Measurements from ENCODE around the gene NINJ1.

Gene NINJ1

DNA sequence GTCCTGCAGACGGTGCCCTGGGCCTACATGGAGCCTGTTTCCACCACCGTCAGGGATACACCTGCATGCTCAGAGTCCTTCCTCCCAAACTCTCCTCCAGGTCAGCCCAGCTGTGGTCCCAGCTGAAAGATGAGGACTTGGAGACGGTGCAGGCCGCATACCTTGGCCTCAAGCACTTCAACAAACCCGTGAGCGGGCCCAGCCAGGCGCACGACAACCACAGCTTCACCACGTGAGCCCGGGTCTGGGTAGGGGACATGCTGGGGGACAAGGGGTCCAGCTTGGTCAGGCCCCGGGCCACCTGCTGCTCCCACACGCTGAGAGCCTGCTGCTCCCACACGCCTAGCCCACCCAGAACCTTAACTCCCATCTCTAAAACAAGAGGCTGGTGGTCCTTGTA lies 54.7 kb downstream of the NINJ1 start:
- TF ChIP-seq, protein P1, sequence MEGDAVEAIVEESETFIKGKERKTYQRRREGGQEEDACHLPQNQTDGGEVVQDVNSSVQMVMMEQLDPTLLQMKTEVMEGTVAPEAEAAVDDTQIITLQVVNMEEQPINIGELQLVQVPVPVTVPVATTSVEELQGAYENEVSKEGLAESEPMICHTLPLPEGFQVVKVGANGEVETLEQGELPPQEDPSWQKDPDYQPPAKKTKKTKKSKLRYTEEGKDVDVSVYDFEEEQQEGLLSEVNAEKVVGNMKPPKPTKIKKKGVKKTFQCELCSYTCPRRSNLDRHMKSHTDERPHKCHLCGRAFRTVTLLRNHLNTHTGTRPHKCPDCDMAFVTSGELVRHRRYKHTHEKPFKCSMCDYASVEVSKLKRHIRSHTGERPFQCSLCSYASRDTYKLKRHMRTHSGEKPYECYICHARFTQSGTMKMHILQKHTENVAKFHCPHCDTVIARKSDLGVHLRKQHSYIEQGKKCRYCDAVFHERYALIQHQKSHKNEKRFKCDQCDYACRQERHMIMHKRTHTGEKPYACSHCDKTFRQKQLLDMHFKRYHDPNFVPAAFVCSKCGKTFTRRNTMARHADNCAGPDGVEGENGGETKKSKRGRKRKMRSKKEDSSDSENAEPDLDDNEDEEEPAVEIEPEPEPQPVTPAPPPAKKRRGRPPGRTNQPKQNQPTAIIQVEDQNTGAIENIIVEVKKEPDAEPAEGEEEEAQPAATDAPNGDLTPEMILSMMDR (IDR thresholded peaks at IDR 0.05; ENCODE audit: insufficient read depth, low read depth, low read length, missing control alignments) = no peak
- H3K4me3 ChIP-seq (ENCODE audit: low read length) = no peak overlapping the region
- DNase-seq (ENCODE audit: low read depth) = no peak

DNA sequence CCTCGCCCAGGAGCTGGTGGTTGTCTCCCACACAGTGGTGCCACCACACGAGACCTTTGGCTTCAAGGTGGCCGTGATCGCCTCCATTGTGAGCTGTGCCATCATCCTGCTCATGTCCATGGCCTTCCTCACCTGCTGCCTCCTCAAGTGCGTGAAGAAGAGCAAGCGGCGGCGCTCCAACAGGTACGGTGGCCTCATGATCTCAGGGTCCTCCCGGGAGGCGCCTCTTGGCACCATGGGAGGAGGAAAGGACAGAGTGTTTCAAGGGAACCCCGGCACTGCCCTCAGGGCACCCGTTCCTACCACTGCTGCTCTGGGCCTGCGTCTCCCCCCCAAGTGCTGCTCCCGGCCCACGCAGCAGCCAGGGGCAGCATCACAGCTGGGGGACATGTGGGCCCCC lies 56.2 kb downstream of the NINJ1 start:
- no peak for DNase-seq (ENCODE audit: low read depth)
- TF ChIP-seq, protein P1 (IDR thresholded peaks at IDR 0.05; ENCODE audit: insufficient read depth, low read depth, low read length, missing control alignments) = no peak

DNA sequence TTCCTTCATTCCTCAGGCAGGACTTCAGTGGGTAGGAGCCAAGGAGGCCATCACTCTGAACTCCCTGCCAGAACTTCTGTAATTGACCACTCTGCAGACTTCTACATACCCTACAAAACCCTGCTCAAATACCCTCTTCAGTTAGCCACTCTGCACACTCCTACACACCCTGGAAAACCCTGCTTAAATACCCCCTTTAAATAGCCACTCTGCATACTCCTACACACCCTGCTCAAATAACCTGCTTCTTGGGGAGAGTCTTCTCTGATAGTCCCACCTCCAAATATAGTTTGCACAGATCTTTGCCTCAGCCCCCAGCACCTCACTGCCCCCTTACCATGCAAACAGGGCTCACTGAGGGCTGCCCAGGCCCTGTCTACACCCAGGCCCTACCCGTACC lies 56.7 kb downstream of the NINJ1 start:
- DNase-seq (ENCODE audit: low read depth) = no peak
- TF ChIP-seq, protein P1 (IDR thresholded peaks at IDR 0.05; ENCODE audit: insufficient read depth, low read depth, low read length, missing control alignments) = no peak
- no peak overlapping the region for H3K4me3 ChIP-seq (ENCODE audit: low read length)

More for the DNA sequence above, 56.2 kb downstream of the NINJ1 start:
- H3K4me3 ChIP-seq (ENCODE audit: low read length) = no peak overlapping the region

DNA sequence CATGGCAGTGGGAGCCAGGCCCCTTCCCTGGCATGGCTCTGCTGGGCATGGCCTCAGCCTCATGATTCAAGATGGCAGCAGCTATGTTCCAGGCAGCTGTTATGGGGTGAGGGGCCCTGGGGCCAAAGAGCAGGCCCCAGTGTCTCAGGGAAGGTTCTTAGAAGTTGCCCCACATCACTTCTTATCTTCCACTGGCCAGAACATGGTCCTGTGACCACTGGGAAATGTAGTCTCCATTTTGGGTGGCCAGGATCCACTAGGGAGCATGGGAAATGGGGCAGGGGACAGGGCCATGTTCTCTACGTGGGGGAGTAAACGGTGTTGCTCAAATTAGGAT lies 57.3 kb downstream of the NINJ1 start:
- DNase-seq (ENCODE audit: low read depth) = no peak
- TF ChIP-seq, protein P1 (IDR thresholded peaks at IDR 0.05; ENCODE audit: insufficient read depth, low read depth, low read length, missing control alignments) = no peak
- H3K4me3 ChIP-seq (ENCODE audit: low read length) = no peak overlapping the region

DNA sequence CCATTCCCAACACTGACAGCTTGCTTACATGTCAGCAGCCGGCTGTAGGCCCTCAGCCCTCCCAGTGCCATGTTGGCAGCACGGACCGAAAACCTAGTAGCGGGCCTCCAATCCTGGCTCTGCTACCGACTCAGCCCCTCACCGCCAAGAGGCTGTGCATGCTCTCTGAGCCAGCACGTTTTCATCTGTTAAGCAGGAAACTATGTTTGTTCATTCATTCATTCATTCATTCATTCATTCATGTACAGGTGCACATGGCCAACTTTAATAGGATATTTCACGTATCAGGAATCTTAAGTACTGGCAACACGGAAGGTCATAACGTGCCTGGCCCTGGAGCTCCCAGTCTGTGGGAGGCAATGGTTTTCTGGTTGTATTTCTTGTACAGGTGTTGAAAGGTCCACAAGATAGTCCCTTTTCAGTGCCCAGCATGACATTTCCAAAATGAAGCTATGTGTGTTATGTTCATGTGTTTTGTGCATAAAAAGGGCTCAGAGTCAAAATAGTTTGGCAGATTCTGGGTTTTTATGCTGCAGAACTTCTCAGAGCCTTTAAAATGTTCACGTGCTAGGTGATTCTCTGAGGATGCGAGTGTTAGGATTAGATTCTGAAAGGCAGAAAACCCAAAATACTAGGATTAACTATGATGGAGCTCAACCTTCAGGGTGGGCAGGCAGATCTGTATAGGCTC lies 57.8 kb downstream of the NINJ1 start:
- no peak overlapping the region for H3K4me3 ChIP-seq (ENCODE audit: low read length)
- DNase-seq (ENCODE audit: low read depth) = no peak
- TF ChIP-seq, protein P1 (IDR thresholded peaks at IDR 0.05; ENCODE audit: insufficient read depth, low read depth, low read length, missing control alignments) = no peak

DNA sequence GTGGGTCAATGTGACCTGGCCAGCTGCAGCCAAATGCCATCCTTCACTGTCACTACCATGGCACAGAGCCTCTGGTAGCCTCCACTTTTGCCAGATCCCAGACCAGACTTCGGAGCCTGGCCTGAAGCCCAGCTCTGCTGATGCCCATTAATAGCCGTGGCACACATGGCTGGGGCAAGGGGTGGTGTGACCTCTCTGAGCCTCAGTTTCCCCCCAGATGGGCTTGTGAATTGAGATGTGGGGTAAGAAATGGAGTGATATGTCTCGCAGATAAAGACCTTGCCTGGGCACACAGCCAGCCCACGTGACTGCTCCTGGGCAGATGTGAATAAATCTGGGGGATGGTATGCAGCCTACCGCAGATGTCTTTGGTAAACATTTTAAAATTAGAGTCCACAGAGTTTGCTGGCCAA lies 61.7 kb downstream of the NINJ1 start:
- DNase-seq (ENCODE audit: low read depth) = no peak
- no peak overlapping the region for H3K4me3 ChIP-seq (ENCODE audit: low read length)
- TF ChIP-seq, protein P1 (IDR thresholded peaks at IDR 0.05; ENCODE audit: insufficient read depth, low read depth, low read length, missing control alignments) = no peak
